ENCODE data around the gene GLRX. TPM values are rescaled to one million over a fixed set of nuclear protein-coding genes. Genes with fewer than 3 reads are reported as not detected.

Gene GLRX
- polyA plus RNA-seq, 1 donor (not counting 4 experiments of a cell fraction or from before 2014, with no cell fraction given) = 15.6 TPM

DNA sequence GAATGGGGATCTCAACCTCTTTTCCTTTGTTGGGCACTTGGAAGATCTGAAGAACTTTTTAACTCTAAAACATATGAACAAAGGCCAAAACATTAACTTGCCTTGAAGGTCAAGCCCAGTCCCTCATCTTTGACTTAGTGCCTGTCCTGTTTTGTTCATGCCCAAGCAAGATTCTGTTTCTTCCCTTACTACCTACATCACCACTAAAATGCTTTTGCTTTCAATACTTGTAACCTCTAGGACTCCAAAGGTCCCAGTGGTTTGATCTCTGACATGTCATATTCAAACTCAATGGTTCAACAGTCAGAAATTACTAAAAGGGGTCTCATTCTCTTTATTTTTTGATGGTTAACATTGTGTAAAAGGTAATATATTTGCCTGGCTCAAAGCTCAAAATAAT, 24.0 kb downstream of the GLRX start:
- Histone ChIP-seq H3K4me3 (ENCODE audit: control insufficient read depth in 2 of 3, extremely low read depth in 1 of 3, insufficient read depth in 2 of 3, low read depth in 1 of 3, low read length in 3 of 3) (no peak overlapping the region), H3K36me3 (ENCODE audit: control insufficient read depth in 2 of 2, extremely low read depth in 1 of 2, insufficient read depth in 2 of 2, low read length in 2 of 2) (no peaks in the 10 kb centered on the region), H3K4me1 (ENCODE audit: control insufficient read depth, extremely low read depth, insufficient read depth, low read length) (no peaks in the 10 kb centered on the region), H3K4me2 (ENCODE audit: control insufficient read depth, extremely low read depth, insufficient read depth, low read depth, low read length) (no peak overlapping the region), H3K9me3 (ENCODE audit: control insufficient read depth, low read depth, low read length) (no peaks in the 10 kb centered on the region), H3K27me3 (ENCODE audit: control insufficient read depth, extremely low read depth, insufficient read depth, low read length) (no peaks in the 10 kb centered on the region), H4K20me1 (ENCODE audit: control insufficient read depth, extremely low read depth, insufficient read depth, low read length) (no peaks in the 10 kb centered on the region), H3K9me1 (ENCODE audit: control insufficient read depth, extremely low read depth, insufficient read depth, low read length) (no peaks in the 10 kb centered on the region), H3K9ac (ENCODE audit: control insufficient read depth, extremely low read depth, insufficient read depth, low read length) (no peak overlapping the region), H3K79me2 (ENCODE audit: control insufficient read depth, insufficient read depth, low read length) (no peaks in the 10 kb centered on the region), H3K27ac (ENCODE audit: control insufficient read depth, insufficient read depth, low read length) (no peak overlapping the region), H2AFZ (ENCODE audit: control insufficient read depth, low read length) (no peak overlapping the region)
- DNase-seq (ENCODE audit: low read depth, low spot score) = no peak
- dilution Hi-C loops (cut with MboI; ENCODE audit: extremely low pct_ligation_motif_present, low sequenced_read_pairs) = no loop called here
- TF ChIP-seq CTCF (optimal IDR thresholded peaks at IDR 0.05 in 1 of 3, IDR thresholded peaks at IDR 0.05 in 1 of 3, conservative IDR thresholded peaks at IDR 0.05 in 1 of 3; ENCODE audit: extremely low read depth in 1 of 3, insufficient read depth in 2 of 3, low read length in 3 of 3) (no peak), EZH2 (IDR thresholded peaks at IDR 0.05; ENCODE audit: low read length) (no peak)
- FAIRE-seq = no peak

GRCh38 chr5:95798048-95798447, 24.5 kb downstream of the GLRX start:
- Histone ChIP-seq H3K27me3 (ENCODE audit: control insufficient read depth, extremely low read depth, insufficient read depth, low read length) (no peaks in the 10 kb centered on the region), H3K4me3 (ENCODE audit: control insufficient read depth in 2 of 3, extremely low read depth in 1 of 3, insufficient read depth in 2 of 3, low read depth in 1 of 3, low read length in 3 of 3) (no peak overlapping the region), H2AFZ (ENCODE audit: control insufficient read depth, low read length) (no peak overlapping the region), H3K9me1 (ENCODE audit: control insufficient read depth, extremely low read depth, insufficient read depth, low read length) (no peaks in the 10 kb centered on the region), H3K9ac (ENCODE audit: control insufficient read depth, extremely low read depth, insufficient read depth, low read length) (no peak overlapping the region), H3K4me1 (ENCODE audit: control insufficient read depth, extremely low read depth, insufficient read depth, low read length) (no peaks in the 10 kb centered on the region), H3K4me2 (ENCODE audit: control insufficient read depth, extremely low read depth, insufficient read depth, low read depth, low read length) (no peak overlapping the region), H3K27ac (ENCODE audit: control insufficient read depth, insufficient read depth, low read length) (no peak overlapping the region), H4K20me1 (ENCODE audit: control insufficient read depth, extremely low read depth, insufficient read depth, low read length) (no peaks in the 10 kb centered on the region), H3K9me3 (ENCODE audit: control insufficient read depth, low read depth, low read length) (no peaks in the 10 kb centered on the region), H3K79me2 (ENCODE audit: control insufficient read depth, insufficient read depth, low read length) (no peaks in the 10 kb centered on the region), H3K36me3 (ENCODE audit: control insufficient read depth in 2 of 2, extremely low read depth in 1 of 2, insufficient read depth in 2 of 2, low read length in 2 of 2) (no peaks in the 10 kb centered on the region)
- dilution Hi-C loops (cut with MboI; ENCODE audit: extremely low pct_ligation_motif_present, low sequenced_read_pairs) = no loop called here
- TF ChIP-seq CTCF (optimal IDR thresholded peaks at IDR 0.05 in 1 of 3, IDR thresholded peaks at IDR 0.05 in 1 of 3, conservative IDR thresholded peaks at IDR 0.05 in 1 of 3; ENCODE audit: extremely low read depth in 1 of 3, insufficient read depth in 2 of 3, low read length in 3 of 3) = no peak
- TF ChIP-seq EZH2 (IDR thresholded peaks at IDR 0.05; ENCODE audit: low read length) = no peak
- FAIRE-seq (no peak), DNase-seq (ENCODE audit: low read depth, low spot score) (no peak)
